Skin of body (tissue), 2 donors: Measurements from ENCODE around the gene ARHGAP29. TPM values are rescaled to one million over a fixed set of nuclear protein-coding genes. Genes with fewer than 3 reads are reported as not detected.

ENCODE experiments used
- DNase-seq: peaks from one replicate; lab custom pipeline; 2025; lab: John Stamatoyannopoulos, UW
- total RNA-seq: library from RNA; depleted of rRNA; stranded (reverse); fragments of >200 nt; gene quantifications from one replicate; pipeline ENCODE4 v1.2.3, GENCODE V29; 2014

ARHGAP29 gene
- total RNA-seq, 1 donor from 2014 or later = 67.1 TPM

DNA sequence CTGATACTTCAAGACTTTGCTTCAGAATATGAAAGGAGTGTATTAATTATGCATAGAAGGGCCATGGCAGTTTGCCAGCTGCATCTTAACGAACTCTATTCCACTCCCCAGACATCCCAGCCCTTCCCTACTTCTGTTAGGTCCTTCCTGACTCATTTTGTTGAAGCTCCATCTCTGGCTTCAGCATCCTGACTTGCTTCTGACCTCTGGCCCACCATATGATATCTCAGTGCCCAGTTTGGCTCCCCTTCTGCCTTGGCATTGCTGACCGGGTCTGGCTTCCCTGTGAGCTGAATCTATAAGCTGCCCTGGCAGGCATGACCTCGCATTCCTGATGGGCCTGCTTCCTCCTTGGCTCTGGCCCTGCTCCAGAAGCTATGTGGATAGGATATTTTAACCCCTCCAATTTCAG is 27.6 kb upstream of the ARHGAP29 start:
- DNase-seq = no peak

DNA sequence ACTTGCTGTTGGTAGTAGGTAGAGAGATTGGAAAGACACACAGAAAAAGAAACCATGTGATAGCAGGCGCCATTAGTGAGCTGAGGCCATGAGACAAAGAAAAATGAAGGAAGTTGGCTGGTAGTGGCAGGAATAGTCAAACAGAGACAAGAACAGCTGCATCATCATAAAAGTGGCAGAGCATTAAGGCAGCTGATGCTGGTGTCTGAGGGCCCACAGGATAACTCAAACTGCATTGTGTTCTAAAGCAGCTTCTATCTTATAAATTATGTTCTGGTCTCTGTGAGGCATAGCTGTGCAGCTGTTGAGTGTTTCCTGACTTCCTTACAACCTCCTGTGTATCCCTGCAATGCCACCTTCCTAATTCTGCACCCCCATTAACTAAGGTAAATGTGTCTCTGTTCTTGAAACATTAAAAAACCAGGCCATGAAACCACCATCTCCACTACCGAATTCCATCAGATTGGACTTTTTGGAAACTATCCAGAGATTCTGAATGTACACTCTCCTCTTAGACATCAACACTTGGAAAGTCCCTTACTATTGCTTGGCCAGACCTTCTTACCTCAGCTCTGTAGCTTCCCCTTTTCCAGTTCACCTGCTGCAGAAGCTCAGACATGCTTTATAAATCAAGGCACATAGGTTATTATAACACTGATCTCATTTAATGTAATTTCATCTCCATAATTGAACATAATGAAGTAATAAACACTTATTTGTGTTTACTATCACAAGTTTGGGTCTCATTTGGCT is 23.4 kb upstream of the ARHGAP29 start:
- no peak for DNase-seq

DNA sequence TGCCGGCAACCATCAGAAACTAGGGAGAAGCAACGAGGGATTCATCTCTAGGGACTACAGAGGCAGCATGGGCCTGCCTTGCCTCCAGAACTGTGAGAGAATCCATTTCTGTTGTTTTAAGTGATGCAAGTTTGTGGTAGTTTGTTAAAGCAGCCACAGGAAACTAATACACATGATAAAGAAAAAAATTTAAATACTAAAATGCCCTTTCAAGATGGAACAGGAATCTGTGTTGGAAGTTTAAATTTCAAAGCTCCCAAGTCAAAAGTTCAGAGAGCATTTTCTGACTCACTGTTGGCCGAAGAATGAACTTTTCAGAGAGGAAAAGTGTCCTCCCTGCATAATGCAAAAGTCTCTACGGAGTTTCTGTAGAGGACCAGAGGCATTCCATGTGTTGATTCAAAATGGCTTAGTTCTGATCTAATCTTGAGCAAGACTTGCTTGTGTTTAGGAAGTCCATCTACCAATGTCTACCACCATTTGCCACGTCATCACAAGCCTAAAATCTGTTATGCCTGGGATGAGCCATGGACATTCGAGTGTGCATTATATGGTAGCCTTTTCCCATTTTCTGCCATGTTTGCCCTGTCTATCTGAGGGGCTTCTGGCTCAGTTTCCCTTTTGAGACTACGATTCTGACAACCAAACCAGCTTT is 22.4 kb upstream of the ARHGAP29 start:
- DNase-seq = no peak

DNA sequence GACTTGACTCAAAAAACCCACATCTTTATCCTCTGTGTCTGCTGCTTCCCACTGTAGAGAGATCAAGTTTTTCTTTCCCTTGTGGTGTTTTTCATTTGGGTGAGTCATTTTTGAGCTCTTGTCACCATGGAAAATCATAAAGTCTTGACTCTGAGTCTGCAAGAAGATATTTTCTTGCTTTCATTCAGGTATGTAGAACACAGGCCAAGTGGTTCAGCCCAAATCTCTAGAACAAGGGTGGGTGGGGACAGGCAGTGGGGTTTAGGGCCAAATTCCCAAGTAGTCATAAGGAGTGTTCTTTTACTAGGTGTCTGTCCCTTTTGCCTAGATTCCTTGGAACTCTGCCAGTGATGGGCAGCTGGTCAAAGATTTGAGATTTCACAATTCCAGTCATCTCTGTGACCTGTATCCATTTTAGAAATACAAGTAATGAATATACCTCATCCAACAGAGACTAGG is 21.5 kb upstream of the ARHGAP29 start:
- no peak for DNase-seq

DNA sequence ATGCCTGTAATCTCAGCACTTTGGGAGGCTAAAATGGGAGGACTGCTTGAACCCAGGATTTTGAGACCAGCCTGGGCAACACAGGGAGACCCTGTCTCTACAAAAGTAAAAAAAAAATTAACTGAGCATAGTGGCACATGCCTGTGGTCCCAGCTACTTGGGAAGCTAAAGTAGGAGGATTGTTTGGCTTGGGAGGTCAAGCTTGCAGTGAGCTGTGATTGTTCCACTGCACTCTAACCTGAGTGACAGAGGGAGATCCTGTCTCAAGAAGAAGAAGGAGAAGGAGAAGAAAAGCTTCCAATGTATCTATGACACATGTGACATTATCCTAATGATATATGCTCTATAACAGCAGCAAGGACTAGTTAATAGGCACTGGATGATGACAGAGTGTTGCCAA is 20.1 kb upstream of the ARHGAP29 start:
- DNase-seq = no peak

DNA sequence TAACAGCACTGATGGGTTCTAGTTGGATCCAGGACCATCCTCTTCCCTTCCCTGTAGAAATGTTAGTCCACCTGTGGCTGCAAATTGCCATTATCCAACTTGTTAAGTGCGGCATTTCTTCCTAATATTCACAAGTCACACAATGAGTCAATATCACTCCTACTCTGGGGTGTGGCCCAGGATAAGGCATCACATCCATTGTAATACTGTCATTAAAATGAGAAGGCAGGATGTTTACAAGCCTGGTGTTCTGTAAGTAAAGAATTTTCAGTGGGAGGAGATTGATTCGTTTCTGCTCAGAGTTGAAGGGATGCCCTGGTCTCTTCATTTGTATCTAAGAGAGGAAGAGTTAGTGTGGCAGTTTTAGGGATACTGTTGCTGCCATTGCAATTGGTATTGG is 18.1 kb upstream of the ARHGAP29 start:
- DNase-seq = no peak

DNA sequence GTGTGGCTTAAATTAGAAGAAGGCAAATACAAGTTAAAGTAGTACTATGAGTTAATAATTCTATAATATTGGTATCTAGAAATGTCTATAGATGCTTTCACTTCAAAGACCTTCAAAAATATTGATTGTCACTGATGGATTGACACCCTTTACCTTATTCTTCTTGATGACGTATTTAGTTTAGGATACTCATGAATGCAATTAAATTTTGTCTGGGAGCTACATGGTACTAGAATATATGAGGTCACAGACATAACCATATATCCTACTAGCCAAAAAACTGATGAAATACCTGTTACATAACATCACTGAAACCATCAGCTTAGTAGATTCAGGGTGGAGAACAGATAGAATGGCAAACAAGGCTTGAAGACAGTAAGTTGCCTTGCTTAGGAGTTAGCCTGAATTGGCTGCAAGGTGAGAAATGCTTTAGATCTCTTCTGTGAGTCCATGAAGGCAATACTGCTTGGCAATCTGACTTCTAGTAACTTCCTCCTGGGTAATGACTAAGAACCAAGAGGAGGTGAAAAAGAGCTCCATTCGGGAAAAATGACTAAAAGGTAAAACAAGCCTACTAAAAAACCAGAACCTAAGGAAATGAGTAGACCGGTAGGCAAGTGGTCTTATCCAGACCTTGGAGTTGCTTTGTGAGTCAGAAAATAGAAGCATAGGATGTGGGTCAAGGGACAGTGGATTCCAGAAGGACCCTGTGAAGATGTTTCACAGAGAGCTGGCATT is 16.9 kb upstream of the ARHGAP29 start:
- DNase-seq = no peak

DNA sequence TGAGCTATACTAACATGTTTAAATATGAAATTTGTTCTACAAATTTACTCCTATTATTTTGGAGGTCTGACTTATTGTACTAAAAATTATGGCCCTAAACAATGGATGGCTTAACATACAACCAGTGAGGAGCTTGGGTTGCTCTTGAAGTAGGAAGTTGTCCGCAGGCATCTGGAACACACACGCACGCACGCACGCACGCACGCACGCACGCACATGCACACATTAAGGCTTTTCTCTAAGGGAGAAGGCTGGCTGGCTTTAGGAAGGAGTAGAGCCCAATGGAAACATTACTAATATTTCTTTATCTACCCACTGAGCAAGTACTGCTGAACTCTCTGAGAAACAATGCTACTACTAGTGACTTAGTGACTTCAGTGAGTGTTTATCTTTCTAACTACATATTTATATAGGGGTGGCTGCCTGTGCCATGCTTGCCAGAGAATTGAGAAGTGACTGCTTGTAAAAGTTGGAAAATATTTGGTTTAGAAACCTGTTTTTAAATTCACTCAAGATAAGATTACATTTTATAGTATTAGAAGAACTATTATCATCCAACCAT is 16.2 kb upstream of the ARHGAP29 start:
- no peak for DNase-seq

DNA sequence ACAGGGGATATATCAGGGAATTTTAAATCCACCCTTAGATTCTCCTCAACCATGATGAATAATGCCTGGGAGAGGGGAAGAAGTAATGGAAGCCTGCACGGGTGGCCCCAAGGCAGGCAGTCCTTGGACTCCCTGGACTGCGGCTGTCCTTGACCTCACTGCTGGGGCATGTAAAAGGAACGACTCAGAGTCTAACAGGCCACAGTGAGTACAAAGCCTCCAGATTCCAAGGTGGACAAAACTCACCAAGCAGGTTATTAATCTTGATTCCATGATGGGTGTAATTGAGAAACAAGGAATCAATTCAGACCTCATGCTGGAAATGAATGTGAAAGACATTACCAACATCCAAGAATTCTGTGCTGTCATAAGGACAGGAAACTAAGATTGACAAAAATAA is 13.0 kb upstream of the ARHGAP29 start:
- no peak for DNase-seq

DNA sequence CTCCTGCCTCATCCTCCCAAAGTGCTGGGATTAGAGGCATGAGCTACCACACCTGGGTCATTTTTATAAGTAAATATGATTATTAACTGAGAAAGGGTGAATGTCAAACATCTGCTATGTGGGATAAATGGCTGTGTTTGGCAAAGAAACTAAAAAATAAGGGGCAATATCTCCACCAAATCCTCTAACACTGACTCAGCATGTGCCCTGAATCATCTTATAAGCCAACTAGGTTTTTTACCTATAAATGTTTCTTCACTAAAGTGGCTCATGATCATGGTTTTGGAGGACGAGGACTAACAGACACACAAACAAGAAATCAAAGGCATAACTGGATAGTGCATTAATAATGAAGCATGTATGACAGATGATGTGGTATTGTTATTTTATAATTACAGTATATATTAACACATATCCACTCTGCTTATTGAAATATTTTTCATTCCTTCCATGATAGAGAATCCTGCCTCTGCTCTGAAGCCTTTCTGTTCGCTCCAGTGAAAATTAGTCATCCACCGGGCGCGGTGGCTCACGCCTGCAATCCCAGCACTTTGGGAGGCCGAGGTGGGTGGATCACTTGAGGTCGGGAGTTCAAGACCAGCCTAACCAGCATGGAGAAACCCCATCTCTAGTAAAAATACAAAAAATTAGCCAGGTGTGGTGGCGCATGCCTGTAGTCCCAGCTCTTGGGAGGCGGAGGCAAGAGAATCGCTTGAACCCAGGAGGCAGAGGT is 11.7 kb upstream of the ARHGAP29 start:
- DNase-seq = no peak

DNA sequence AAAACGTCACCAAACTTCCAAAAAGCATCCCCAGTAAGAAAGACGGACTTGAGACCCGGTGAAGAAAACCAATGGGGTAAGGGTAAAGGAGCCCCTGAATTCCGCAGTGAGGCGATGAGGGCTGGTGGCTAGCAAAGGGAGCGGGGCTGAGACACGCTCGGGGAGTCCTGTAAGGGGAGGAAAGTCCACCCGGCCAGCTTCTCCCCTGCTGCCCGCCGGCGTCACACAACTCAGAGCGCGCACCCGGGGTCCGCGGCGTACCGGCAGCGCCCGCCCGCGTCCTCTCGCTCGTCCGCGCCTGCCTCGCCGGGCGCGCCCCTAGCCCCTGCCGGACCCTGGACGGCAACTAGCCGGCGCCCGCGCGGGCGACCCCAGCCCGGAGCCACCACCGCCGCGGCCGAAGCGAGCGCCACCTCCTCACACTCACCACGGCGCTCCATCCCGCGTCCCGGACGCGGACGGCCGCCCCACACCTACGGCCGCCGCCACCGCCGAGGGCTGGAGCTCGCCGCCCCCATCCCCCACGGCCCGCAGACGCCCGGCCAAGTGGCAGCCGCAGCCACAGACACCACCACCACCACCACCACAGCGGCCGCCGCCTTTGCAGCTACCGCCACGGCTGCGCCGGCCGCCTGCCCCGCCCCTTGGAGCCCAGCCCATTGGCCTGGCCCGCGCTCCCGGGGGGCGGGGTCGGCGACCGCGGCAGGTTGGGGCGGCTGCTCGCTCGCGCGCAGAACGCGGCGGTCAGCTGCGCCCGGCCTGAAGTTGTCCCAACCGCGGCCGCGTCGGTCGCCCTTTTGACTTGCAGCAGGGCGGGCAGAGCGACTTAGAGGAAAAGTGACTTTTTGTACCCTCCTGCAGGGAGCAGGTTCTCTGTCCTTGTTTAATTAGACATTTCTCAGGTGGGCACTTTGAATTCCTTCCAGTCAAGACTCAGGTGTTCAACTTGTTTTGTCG is 10.0 kb upstream of the ARHGAP29 start:
- DNase-seq = no peak

DNA sequence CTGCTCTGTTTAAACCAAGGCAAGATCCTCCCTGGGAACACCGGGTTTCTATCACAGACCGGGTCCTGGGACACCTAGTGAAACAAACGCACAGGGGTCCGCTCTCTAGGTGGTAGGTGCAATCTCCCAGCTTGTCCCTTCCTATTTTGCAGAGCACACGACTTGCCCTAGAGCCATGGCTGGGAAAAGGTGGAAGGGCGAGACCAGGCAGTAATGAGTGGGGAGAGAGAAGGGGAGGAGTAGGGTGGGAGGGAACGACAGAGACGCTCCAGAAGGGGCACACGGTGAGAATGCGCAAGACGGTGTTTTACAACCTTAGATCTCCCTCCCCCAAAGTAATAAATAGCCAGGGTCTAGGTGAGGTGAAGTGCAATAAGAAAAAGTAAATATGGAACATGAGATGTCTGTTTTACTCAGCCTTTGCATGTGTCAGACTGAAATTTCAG is 9.3 kb upstream of the ARHGAP29 start:
- DNase-seq = no peak

DNA sequence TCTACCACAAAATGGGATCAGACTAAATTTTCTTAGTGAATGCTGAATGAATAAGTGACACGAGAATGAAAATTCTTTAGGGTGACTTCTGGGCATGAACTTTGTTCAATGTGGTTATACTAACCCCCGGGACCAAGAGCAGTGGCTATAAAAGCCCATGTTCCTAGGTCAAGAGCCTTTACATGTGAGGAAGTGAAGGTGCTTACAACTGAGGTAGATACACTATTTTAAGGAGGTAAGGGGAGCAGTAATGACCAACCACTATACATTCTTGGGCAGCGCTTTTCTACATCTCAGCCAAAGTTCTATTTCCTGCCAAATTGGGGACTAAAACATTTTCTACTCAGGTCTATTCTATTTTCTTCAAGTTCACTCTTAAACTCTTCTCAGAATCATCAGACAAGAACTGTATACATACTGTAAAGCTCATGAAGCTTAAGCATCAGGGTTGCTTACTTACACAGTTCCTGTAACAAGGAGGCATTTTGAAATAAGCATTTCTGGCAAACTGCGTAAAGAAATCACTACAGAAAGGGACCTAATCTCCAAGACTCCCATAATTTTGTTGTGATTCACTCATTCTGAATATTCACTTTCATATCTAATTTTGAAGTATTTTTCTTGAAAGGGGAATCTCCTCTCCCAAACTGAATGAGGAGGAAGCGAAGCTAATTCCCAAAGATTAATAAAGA is 8.5 kb upstream of the ARHGAP29 start:
- no peak for DNase-seq

DNA sequence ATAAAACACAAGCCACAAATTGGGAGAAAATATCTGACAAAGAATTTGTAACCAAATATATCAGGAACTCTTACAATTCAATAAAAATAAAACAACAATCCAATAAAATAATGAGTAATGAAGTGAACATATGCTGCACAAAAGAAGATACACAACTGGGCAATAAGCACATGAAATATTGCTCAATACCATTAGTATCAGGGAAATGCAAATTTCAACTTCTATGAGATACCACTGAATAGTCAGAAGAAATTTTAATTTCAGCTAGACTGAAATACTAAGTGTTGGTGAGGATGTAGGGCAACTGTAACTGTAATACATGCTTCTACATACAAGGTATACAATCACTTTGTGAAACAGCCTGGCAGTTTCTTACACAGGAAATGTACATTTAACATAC is 7.4 kb upstream of the ARHGAP29 start:
- DNase-seq = no peak

DNA sequence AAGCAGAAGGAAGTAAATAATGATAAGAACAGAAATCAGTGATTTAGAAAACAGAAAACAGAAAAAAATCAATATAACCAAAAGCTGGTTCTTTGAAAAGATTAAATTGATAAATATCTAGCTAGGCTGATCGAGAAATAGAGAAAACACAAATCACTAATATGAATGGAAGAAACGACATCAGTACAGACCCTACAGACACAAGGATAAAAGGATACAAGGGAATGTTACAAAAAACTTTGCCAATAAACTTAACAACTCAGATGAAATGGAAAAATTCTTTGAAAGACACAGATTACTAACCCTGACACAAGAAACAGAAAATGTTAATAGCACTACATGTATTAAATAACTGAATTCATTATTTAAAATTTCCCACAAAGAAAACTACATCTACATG is 6.3 kb upstream of the ARHGAP29 start:
- no peak for DNase-seq

DNA sequence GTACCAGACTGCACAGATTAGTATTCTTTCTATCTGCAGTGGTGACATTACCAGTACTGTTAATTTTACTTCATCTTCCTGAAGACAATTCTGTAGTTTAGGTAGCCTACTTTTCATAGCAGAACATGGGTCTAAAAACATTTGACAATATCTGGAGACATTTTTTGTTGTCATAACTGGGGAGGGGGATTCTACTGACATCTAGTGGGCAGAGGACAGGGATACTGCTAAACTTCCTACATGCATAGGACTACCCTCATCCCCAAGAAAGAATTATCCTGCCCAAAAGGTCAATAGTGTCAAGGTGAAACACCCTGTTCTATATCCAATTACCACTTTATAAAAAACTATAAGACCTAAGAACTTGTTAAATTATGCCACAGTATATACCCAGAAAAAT is 3.4 kb upstream of the ARHGAP29 start:
- peak; percentile 60 for DNase-seq

DNA sequence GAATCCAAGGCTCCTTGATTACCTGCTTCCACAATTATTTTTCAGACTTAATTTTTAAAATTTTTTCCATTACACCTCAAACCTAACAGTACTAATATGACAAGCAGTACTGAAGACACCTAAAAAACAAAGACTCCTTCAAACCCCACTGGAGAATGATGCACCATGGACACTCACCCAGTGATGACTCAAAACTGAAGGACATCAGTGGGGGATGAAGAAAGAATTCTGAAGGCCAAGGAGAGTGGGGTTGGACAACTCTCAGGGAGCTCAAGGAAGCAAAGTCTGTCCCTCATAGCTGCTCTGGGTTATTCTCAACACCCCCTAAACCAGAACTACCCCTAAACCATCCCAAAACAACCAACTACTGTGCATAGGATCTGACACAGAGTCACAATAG is 2.4 kb upstream of the ARHGAP29 start:
- no peak for DNase-seq

DNA sequence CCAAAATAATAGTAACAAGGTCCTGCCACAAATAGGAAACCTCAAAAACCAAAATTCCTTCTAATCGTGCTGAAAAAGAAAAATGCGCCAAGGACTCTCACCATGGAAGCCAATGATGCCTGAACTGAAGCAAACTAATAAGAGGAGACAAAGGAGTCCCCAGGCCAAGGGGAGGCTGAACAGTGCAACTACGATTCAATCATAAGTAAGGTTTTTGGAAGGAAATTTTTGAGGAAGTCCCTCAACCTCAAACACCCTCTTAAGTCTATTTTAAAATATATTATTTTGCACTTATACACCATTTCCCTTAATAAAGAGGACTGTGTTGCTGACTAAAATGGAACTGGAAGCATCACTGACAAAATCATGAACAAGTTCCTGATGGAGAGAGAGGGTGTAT is 1.7 kb upstream of the ARHGAP29 start:
- DNase-seq = no peak

DNA sequence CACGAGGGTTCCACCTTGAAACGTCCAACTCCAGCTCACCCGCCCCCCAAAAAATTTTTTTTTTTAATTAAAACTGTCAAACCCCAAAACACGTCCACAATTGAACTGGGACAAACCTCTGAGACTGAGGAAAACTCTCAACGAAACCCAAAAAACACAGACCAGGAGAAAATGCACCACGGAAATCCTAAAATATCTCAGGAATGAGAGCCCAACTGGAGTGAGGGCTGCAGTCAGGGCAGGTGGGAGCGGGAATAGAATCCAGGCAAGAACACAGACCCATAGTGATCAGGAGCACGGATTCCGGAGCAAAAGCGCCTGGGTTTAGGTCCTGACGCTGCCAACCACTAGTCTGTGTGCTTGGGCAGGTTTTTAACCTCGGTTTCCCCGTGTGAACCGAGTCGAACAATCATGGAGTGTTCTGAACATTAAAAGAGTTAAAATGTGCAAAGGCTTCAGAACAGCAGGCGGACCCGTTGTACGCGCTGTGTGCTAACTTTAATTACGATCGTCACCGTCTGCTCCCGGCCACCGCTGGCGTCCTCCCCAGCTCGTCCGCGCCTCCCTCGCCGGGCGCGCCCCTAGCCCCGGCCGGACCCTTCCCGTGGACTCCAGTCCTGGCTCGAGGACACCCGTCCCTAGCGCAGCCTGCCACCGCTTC is 624 bp downstream of the ARHGAP29 start:
- DNase-seq = peak; percentile 60
